ENCODE data around the gene NR3C1.
"Not testable (repeated sequence)": the region's sequence is repeated elsewhere in the genome, so short reads cannot be mapped to it uniquely, and the experiment has no call there.

NR3C1 gene

DNA sequence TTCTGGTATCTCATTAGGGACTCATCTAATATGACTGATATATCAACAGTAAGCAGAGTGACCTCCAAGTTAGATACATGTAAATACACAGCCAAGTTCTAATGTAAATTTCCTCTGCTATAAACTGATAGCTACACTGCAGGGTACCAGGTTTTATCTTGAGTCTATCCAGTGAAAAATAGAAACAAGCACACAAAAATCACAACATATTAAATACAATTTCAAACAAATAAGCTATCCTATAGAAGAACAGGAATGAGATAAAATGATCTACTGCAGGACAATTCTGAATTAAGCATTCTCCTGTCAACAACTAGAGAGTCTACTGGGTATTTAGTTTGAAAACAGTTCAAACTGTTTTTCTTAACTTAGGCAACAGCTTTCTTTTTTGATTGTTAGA lies 42.7 kb downstream of the NR3C1 start:
- DNase-seq, result no peak

DNA sequence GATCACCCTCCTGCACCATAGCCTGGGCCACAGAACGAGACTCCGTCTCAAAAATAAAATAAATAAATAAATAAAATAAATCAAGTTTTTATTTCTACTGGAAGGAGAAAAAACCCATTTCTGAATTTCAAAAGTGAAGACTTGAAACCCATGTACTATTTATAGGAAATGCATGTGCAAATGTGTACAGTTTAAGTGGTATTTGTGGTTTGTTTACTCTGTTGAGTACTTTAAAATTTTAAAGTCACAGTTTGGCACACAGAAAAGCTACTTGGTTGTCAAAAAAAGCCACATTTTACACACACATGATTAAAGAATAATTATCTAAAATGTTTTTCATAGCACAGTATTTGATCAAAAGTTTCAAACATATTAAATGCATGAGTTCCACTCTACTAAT lies 43.6 kb downstream of the NR3C1 start:
- no peak for DNase-seq

DNA sequence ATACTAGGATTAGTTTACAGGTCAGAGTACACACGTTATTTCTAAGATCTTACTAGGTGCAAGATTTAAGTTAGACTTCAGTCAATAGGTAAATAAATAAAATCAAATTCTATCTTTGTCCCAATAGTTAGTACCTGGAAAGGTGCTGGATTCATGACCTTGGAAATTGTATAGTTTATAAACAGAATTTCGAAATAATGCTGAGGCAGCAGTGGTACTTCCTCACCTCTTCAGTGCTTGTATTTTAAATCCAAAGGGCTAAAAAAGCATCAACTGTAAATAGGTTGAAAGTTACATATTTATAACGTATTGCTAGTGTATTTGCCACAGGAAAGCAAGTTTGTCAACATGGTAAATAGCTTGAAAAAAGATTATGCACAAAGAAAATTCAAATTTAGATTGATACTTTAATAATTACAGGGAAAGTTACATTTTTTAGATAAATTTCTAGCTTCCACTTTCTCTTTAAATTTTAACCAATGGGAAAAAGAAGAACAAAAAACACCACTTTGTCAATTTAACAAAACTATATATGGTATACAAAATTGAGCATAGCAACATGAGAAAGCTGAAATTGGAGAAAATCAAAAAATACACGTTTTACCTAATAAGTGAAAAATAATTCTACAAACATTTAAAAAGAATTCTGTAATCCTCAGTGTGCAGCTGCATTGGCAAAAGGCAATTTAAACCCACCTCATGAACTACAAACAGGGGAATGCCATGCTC lies 46.5 kb downstream of the NR3C1 start:
- DNase-seq, result no peak

DNA sequence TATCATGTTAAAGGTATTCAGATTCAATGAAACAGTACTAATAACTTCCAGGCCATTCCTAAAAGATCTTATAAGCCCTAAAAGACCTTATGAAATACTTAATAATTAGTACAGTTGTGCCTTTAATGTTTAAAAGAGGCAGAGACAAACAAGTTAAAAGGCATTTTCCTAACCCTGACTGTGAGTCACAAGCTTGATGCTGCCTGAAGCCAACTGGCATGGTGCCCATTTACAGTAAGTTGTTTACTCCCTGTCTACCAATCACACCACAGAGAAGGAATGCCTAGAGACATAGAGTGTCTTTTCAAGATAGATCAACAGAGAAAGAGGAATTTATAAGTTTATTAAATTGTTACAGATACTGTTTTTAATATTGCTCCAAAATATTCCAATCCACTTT lies 47.8 kb downstream of the NR3C1 start:
- DNase-seq, result no peak

DNA sequence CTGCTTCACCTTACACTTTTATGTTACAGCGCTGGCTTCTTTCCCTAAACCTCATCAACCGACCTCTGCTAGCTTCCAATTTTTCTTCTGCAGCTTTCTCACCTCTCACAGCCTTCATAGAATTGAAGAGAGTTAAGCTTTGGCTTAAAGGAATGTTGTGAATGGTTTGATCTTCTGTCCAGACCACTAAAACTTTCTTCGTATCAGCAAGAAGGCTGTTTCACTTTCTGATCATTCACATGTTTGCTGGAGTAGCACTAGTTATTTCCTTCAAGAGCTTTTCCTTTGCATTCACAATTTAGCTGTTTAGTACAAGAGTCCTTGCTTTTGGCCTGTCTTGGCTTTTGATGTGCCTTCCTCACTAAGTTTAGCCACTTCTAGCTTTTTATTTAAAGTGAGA lies 49.5 kb downstream of the NR3C1 start:
- DNase-seq, result no peak

DNA sequence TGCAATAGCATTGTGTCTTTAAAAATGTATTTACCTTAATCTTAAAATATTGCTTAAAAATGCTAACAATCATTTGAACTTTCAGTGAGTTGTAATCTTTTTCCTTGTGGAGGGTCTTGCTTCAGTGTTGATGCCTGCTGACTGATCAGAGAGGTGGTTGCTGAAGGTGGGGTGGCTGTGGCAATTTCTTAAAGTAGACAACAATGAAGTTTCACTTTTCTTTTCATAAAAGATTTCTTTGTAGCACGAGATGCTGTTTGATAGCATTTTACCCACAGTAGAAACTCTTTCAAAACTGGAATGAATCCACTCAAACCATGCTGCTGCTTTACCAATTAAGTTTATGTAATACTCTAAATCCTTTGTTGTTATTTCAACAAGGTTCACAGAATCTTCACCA lies 50.8 kb downstream of the NR3C1 start:
- no peak for DNase-seq

DNA sequence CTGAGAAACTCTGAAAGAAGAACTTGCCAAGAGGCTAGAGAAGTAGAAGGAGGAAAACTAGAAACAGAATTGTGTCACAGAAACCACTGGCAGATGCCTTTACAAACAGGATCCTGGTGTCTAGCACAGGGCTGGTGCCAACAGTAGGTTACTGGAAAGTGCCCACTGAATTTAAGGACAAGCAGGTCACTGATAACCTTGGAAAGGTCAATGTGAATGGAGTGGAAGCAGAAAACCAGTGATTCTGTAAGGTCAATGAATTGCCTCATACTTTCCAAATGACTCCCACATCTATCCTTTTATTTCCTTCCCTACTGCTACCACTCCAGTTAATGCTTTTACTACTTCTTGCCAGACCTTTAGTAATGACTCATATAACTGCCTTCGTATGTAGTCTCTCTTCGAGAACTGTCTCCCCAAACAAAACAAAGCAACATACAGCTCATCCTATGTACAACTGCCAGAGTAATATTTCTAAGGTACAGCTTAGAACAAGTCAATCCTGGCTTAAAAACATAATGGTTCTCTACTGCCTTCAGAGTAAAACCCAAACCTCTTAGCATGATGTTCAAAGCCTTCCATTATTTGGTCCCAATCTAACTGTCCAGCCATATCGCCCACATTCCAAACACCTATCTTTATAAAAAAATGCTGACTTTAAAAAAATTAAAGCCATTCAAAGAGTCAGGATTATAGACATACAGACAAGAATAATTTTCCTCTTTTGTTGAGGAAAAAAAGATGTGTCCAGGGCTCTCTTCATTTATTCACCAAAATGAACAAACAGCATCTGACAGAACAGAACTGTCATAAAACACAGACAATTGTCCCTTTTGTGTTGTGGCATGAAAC lies 52.5 kb downstream of the NR3C1 start:
- no peak for DNase-seq

DNA sequence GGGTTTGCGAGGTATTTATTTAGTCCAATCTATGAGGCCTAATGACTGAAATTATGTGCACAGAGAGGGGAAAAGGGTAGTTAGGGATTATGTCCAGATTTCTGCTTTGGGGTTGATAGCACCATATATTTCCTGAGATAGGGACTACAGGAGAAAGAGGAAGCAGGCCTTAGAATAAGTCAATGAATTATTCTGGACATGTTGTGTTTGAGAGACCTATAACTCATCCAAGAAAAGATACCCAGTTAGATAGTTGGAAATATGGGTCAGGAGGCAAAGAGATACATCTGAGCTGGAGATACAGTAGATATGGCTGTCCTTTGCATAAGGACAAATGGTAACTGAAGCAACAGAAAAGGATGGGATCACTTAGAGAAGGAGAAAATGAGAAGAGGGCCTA lies 53.1 kb downstream of the NR3C1 start:
- DNase-seq, result no peak

DNA sequence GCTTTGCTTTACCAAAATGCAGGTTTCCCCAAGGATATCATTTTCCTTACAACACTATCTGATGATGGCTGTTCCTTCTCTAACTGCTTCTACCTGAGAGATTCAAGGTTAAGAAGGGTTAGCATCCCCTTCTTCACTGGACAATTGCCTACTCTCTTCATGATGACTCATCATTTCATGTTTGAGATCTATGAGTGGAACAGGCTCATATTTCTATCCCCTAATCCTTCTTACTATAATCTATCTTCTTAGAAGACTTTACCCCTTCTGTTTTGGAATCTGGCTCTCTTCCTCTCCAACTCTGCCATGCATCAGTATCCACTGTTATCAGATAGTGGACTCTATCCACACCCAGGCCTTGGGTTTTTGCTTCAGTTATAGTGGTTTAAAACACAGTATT lies 54.3 kb downstream of the NR3C1 start:
- no peak for DNase-seq

DNA sequence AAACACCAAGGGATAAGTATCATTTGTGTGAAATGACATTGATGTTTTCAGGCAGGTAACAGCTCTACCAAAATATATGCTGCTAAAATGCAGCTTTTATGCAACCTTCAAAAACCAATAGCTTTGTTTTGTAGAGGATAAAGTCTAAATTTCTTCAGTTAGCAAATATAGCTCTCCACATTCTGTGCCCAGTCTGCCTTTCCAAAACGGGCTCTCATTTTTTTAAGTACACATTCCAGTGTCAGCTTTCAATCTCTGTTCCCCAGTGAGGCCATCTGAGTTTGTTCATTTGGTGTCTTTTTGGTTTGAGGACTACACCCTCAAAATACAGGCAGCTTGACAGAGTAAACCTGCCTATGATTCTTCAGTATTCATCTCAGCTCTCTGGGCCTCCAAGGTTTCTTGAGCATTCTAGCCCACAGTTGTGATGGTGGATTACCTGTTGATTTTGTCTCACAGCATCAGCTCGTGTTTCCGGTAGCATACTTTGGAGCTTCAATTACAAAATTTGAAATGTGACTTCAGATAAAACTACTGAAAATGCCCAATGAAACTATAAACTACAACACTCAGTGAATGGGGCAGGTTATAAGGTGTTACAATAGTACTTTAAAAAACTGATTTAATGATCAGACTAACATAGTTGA lies 55.7 kb downstream of the NR3C1 start:
- no peak for DNase-seq

DNA sequence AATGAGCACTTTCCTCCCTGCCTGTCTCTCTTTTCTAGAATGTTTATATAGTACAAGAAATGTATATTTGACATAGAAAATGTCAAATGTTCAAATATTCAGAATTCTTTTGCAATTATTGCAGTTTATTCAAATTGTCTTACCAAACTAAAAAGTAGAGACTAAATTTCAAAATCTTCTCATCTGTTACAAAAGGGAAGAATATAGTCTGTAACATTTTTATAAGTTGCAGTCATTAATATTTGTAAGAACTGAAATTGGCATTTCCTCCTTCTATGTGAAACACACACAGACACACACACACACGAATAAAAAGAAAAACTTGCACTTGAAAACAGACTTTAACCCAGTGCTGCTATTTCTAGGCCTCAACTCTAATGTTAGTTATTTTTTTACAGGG lies 56.4 kb downstream of the NR3C1 start:
- DNase-seq, result no peak

DNA sequence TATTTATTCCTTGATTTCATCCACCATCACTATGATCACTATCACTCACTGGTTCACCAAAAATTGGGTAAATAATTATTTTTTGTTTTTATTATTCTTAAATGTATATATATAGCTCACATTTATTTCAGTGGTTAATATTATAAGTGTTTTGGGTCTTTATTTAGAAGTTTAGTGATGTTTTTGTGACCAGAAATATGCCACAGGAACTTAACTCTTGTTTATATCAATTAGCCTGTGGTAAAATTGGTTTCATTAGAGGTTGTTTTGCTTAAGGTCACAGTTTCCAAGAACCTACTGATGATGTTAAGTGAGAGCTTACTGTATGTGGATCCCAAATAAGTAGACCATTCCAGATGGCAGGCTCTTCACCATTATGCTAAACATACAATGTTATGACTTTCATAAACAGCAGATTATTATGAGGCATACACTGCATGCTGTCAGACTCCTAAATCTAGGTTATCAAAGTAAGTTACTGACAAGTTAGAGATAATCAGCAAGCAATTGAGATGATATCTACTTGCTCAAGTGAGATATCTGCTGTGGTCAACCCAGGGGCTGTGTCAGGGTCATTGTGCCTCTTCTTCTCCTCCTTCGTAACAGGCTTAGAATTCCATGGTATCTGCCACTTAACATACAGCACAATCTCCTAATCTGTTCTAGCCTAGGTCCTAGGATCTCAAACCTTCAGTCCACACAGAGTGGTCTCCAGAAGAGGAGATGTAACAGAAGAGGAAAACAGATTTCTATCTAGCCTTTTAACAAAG lies 57.6 kb downstream of the NR3C1 start:
- no peak for DNase-seq

DNA sequence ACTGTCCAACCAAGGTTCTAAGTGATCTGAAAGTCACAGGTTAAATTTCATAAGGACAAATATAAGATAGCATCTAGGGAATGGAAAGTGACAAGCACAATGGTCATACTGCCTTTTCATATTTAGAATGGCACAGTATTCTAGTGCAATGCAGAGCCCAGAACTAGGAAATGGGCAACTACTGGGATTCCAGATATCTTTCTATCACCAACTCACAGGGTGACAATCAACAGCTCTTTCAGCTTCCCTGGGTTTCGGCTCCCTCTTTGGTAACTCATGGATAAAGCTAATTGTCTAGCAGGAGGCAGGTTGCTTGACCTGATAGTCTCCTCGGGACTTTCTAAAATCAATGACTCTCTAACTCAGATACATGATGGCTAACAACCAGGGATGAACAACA lies 60.4 kb downstream of the NR3C1 start:
- no peak for DNase-seq

DNA sequence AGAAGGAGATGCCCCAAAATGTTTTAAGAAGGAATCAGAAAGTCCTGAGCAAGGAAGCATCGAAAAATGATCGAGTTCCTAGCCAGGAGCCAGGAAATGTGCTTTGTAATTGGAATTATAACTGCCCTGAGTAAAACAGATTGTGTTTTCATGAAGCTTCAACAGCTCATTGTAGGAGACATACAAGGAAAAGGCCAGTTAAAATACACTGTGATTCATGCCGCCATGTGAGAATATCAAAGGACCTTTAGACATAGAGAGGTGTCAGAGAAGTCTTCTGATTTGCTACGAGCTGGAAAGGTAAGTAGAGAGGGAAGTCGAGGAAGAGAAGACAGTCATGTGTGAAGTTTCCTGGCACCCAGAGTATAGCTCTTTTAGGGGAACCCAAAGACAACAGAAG lies 60.9 kb downstream of the NR3C1 start:
- DNase-seq, result no peak

DNA sequence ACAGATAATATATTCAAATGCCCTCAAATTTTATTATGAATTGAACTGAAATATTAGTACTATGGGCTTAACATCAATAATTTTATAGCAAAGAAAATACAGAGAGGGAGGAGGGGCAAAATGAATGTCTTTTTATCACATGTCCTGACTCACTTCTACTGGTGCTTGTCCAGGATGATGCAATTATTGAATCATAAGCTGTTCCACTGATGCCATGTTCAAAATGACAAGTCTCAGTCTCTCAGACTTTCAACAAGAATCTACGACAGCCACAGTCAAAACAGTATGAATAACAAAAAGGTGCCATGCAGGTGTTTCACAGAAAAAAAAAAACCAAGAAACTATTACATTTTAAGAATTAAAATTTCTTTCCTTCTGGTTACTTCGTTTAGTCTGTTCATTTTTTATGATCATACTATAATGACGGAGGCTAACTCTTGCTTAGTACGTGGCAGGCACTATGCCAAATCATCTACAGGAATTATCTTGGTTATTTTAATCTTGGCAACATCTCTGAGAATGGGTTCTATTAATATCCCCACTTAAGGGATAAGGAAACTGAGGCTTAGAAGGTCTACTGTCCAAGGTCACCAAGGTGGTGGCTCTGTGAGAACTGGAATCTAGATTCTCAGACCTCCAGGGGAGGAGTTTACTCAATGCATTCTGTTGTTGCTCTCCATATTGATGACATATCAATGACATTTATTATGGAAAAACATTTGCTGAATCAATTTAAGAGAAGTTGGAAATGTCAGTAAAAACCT lies 61.5 kb downstream of the NR3C1 start:
- no peak for DNase-seq

DNA sequence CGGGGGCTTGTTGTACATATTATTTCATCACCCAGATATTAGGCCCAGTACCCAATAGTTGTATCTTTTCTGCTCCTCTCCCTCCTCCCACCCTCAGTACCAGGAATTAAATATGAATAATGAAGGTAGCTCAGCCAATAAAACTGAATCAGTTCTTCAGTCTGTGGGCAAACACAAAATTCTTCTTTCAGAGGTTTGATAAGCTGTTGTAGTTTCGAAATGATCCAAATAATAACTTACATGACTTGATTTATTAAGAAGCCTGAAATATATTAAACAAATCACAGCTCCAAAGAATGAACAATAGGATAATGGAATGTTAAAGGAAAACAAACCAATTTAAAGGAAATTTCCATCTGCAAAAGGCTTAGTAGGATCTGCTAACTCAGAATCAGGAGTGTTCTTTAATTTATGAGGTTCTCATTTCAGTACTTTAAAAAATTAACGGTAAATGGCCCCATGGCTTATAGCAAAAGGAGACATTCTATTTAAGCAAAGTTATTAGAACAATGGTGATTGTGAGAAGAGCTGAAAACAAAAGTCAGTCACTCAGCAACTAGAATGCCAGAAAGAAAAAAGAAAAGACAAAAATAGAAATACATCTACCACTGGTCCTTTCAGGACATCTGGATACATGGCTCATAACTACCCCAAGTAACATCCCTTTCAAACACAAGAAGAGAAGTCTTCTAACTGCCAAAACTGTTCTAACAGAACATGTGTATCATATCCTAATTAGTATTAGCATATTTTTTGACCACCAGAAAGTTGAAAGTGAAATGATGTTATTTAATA lies 62.4 kb downstream of the NR3C1 start:
- no peak for DNase-seq

DNA sequence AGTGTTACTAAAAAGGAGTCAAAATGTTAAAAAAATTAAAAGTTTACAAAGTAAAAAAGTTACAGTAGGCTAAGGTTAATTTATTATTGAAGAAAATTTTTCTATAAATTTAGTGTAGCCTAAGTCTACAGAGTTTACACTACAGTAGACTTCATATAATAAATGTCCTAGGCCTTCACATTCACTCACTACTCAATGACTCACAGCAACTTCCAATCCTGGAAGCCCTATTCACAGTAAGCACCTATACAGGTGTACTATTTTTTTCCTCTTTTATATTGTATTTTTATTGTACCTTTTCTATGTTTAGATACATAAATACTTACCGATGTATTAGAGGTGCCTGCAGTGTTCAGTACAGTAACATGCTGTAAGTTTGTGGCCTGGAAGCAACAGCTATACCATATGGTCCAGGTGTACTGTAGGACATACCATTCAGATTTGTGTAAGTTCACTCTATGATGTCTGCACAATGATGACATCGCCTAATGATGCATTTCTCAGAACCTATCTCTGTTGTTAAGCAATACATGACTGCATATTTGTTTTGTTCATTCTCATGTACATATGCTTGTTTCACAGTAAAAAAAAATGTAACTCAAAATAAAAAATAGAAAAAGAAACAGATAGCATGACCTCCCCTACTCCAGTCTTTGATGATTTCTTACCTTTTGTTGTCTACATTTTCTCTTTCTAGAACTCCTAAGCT lies 64.7 kb downstream of the NR3C1 start:
- no peak for DNase-seq

DNA sequence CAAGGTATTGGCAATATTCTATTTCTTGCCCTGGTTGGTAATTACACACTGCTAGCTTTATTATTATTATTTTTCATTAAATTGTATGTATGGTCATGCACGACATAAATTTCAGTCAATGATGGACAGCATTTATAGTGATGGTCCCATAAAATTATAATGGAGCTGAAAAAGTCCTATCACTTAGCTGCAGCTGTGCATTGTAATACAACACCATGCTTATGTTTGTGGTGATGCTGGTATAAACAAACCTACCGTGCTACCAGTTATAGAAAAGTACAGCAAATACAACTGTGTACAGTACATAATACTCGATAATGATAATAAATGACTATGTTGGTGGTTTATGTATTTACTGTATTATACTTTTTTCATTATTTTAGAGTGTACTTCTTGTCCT lies 65.5 kb downstream of the NR3C1 start:
- no peak for DNase-seq

DNA sequence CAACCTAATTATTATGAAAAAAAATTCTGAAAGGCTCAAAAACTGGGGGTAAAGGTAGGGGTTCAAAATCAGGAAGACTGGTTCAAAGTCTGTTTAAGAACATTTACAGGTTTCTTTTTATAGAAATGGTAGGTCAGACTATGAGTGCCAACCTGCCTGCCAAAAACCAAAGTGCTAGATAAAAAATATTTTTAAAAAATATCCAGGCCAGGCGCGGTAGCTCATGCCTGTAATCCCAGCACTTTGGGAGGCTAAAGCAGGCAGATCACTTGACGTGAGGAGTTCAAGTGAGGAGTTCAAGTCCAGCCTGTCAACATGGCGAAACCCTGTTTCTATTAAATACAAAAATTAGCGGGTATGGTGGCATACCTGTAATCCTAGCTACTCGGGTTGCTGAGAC lies 67.0 kb downstream of the NR3C1 start:
- DNase-seq, result no peak

DNA sequence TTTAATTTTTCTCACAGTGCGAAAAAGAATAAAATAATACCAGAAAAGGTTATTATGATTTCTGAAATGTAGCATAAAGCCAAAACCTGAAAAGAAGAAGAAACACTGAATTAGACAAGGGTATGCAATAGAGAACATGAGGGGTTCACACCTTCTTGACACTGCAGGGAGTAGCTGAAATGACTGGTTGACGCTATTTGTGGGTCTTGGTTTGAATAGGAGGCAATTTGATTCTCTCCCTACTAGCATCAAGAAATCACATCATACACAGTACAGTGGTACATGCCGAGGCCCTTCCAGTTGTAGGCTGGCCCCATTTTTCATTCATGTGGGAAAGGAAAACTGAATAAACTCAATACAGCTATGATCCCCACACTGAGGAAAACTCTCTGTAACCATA lies 68.6 kb downstream of the NR3C1 start:
- DNase-seq, result no peak

DNA sequence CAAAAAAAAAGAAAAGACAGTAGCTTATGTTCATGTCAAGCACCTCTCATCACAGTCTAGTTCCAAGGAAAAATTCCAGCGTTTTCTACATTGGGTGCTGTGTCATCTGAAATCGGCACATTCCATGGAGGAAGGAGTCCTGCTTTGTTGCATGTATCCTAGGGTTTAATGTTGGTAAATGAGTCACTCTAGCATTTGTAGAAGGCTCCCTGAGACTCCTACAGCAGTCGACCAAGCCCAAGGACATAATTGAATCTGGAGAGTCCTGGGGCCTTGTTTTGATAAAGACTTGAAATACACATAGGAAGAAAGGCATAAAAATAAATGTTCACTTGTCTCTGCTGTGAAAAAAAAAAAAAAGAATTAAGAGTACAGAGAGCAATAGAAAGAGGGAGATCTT lies 69.1 kb downstream of the NR3C1 start:
- DNase-seq, result not testable (repeated sequence)

Data from NCI-H526 (cell line).